SH-SY5Y (cell line): ENCODE results near the gene REXO1.

ENCODE experiments used
- GATA2 ChIP-seq: IDR thresholded peaks from 2 replicates; pipeline ENCODE4 v1.6.1; 2011; ENCODE audit warnings: mild to moderate bottlenecking, low read depth, low read length
- GATA3 ChIP-seq: IDR thresholded peaks from 2 replicates; pipeline ENCODE4 v1.6.1; 2011; ENCODE audit warnings: low read depth, mild to moderate bottlenecking, low read length, moderate library complexity

DNA sequence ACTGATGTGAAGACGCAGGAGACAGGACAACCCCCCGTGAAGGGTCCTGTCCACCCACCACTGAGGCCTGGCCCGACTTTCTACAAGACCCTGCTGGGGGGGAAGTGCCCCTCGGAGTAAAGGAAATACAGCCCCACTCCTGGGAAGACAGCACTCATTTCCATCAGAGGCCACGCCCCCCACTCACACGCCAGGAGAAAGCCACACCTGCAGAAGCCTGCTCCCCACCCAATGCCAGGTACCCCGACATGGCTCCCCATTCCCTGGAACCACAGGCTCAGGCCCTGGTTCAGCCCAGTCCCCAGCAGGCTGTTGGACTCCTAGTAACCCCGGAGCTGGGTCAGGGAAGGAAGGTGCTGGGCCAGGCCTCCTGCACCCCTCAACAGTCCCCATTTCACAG is 25.3 kb downstream of the REXO1 start:
- TF ChIP-seq GATA2: no peak
- no peak for TF ChIP-seq GATA3
